Naive thymus-derived CD8-positive, alpha-beta T cell (primary cell): Measurements from ENCODE around the gene CASK. TPM values are rescaled to one million over a fixed set of nuclear protein-coding genes. Genes with fewer than 3 reads are reported as not detected.

Experiments
- ATAC-seq, 2 donors: fragments of 150-1000 bp; cut with Tn5 transposase in 1 of 2; sonication (Bioruptor Pico), chemical (Tn5 transposase) in 1 of 2; 1 replicate in 1 of 2; 2 replicates in 1 of 2; pipeline ENCODE4 v1.10.0; 2021; ENCODE audit warnings: mild to moderate bottlenecking in 2 of 2, moderate library complexity in 2 of 2
- POLR2A ChIA-PET: fragments of 350-600 bp; sonication (Branson Sonifier 250); formaldehyde crosslinking; loops from one replicate; lab custom pipeline; 2021; ENCODE audit warnings: antibody characterized with exemption; lab: Charles Lee
- DNase-seq, 10 donors: peaks; one replicate each; pipeline versions ENCODE4 v3.0.0 to v3.0.0-alpha.2; 2020 to 2022
- H3K27ac Mint-ChIP-seq, 10 donors: one replicate each; pipeline ENCODE4 v1.8.0; 2020 to 2022; ENCODE audit warnings: mild to moderate bottlenecking in 10 of 10, mixed read lengths in 10 of 10, moderate library complexity in 4 of 10, inconsistent platforms in 1 of 10
- H3K27me3 Mint-ChIP-seq, 5 donors: one replicate each; pipeline ENCODE4 v1.8.0; 2021 to 2022; ENCODE audit warnings: mixed read lengths in 5 of 5
- H3K36me3 Mint-ChIP-seq, 3 donors: one replicate each; pipeline ENCODE4 v1.8.0; 2020 to 2022; ENCODE audit warnings: mixed read lengths in 3 of 3, mild to moderate bottlenecking in 2 of 3, inconsistent platforms in 1 of 3
- H3K4me1 Mint-ChIP-seq, 4 donors: one replicate each; pipeline ENCODE4 v1.8.0; 2021 to 2022; ENCODE audit warnings: mixed read lengths in 4 of 4
- H3K4me3 Mint-ChIP-seq, 10 donors: one replicate each; pipeline ENCODE4 v1.8.0; 2020 to 2022; ENCODE audit warnings: mild to moderate bottlenecking in 10 of 10, mixed read lengths in 10 of 10, moderate library complexity in 6 of 10, inconsistent platforms in 1 of 10
- H3K9me3 Mint-ChIP-seq, 9 donors: one replicate each; pipeline ENCODE4 v1.8.0; 2020 to 2022; ENCODE audit warnings: mixed read lengths in 9 of 9, mild to moderate bottlenecking in 3 of 9, inconsistent platforms in 1 of 9, moderate library complexity in 1 of 9
- polyA plus RNA-seq, 3 donors: library from polyadenylated mRNA; unstranded; fragments of 300-500 nt; fragmentation: Illumina TruSeq; gene quantifications; one replicate each; pipeline ENCODE4 v1.2.3, GENCODE V29; 2021
- total RNA-seq, 8 experiments: library from RNA in 2 of 8; stranded (reverse) in 2 of 8; gene quantifications; one replicate each; pipeline ENCODE4 v1.2.3 and lab custom pipeline; 2021 to 2026

CASK gene
- total and polyA plus RNA-seq, 5 experiments from 2014 or later, result 4.6 to 90.4 (median 16.1) TPM

DNA sequence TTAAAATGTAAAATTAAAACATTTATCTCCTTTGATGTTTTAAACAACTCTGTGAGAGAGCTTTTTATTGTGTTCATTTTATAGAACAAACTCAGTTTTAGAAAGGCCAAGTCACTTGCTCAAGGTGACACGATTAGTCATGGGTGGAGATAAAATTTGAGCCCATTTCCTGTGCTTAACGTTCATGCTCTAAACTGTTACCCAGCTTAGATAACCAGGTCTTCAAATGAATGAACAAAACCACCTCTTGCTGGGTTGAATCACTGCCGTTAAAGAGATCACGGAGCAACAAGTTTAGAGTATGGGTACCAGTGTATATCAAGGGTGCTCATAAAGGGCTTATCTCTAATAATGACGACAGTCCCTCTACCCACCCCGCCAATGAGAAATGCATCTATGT, 10.2 kb upstream of the CASK start:
- H3K4me1 Mint-ChIP-seq, result peaks cover 5 to 23% (median 14%) of the 10 kb centered on the region in 4 donors
- no peak overlapping the region for H3K4me3 Mint-ChIP-seq
- H3K27ac Mint-ChIP-seq, result no peak overlapping the region
- POLR2A ChIA-PET, result interaction anchor here (0.7 to 1.0 kb wide), 2 partner anchors 10 to 91 kb away, joined by 3 to 4 read pairs; no protein-coding TSS in a partner anchor
- H3K9me3 Mint-ChIP-seq, result peaks cover 0 to 5% (median 0%) of the 10 kb centered on the region in 9 donors
- H3K27me3 Mint-ChIP-seq, result no peaks in the 10 kb centered on the region
- no peak for DNase-seq
- no peak for ATAC-seq
- H3K36me3 Mint-ChIP-seq, result no peaks in the 10 kb centered on the region

- Mint-ChIP-seq H3K4me1 (peaks cover 0 to 16% (median 8%) of the 10 kb centered on the region in 4 donors), H3K27me3 (no peaks in the 10 kb centered on the region), H3K36me3 (no peaks in the 10 kb centered on the region), H3K4me3 (no peak overlapping the region), H3K9me3 (peaks cover 0 to 5% (median 0%) of the 10 kb centered on the region in 9 donors), H3K27ac (peak overlapping the region in 1 of 10 donors; percentile 62)
- POLR2A ChIA-PET, result interaction anchor here (1.0 kb wide), 1 partner anchor 9 kb away, joined by 4 read pairs; no protein-coding TSS in a partner anchor
- ATAC-seq, result no peak
- no peak for DNase-seq
Measured at GRCh38 chrX:41932885-41933284, 9.5 kb upstream of the CASK start.

GRCh38 chrX:41931591-41931990, 8.2 kb upstream of the CASK start:
- H3K27ac Mint-ChIP-seq, result no peak overlapping the region
- DNase-seq, result no peak
- H3K9me3 Mint-ChIP-seq, result peaks cover 0 to 4% (median 0%) of the 10 kb centered on the region in 9 donors
- no peak for ATAC-seq
- H3K4me1 Mint-ChIP-seq, result peaks cover 0 to 5% (median 4%) of the 10 kb centered on the region in 4 donors
- POLR2A ChIA-PET, result no interaction called here
- no peaks in the 10 kb centered on the region for H3K27me3 Mint-ChIP-seq
- no peaks in the 10 kb centered on the region for H3K36me3 Mint-ChIP-seq
- no peak overlapping the region for H3K4me3 Mint-ChIP-seq

DNA sequence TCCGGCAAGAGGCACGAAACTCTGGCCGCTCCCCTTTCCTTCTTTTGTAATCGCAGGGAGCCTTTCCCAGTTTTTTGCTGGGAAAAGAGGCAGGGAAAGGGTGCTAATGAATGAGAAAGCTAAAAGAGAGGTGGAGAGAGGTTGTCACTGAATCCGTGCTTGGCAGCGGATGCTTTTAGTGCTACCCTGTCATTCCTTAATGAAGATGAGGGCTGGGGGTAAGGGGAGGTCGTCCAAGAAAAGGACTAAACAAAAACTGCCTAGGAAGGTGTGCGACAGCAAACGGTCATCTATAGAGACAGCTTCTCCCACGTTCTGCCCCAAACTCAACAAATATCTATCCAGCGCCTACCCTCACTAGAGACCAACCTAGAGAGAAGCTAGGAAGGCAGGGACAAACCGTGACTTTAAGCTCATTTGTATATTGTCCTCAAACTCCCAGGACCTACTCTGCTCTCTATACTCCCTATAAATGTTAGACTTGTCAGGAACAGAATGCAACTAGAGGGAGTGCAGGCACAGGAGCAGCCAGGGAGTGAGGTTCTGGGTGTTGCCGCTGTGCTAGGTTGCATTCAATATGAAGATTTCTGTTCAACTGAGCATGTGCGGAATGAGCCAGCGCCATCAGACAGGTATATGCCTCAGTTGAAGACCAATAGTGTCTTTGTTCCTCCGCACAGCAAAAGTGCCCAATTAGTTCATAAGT, 777 bp upstream of the CASK start:
- Mint-ChIP-seq H3K36me3 (no peaks in the 10 kb centered on the region), H3K4me3 (peak overlapping the region; percentile 80 to 92 (median 88)), H3K9me3 (peaks cover 0 to 3% (median 0%) of the 10 kb centered on the region in 9 donors), H3K4me1 (peaks cover 8 to 32% (median 17%) of the 10 kb centered on the region in 4 donors), H3K27me3 (no peaks in the 10 kb centered on the region), H3K27ac (peak overlapping the region; percentile 16 to 95 (median 87))
- ATAC-seq (peak; percentile 25 to 38), DNase-seq (peak in 6 of 10 donors; percentile 17 to 39 (median 26))
- POLR2A ChIA-PET, result interaction anchor here (0.8 to 2.4 kb wide), 6 partner anchors 9 to 1021 kb away, joined by 3 to 7 read pairs (median 4); no protein-coding TSS in a partner anchor

DNA sequence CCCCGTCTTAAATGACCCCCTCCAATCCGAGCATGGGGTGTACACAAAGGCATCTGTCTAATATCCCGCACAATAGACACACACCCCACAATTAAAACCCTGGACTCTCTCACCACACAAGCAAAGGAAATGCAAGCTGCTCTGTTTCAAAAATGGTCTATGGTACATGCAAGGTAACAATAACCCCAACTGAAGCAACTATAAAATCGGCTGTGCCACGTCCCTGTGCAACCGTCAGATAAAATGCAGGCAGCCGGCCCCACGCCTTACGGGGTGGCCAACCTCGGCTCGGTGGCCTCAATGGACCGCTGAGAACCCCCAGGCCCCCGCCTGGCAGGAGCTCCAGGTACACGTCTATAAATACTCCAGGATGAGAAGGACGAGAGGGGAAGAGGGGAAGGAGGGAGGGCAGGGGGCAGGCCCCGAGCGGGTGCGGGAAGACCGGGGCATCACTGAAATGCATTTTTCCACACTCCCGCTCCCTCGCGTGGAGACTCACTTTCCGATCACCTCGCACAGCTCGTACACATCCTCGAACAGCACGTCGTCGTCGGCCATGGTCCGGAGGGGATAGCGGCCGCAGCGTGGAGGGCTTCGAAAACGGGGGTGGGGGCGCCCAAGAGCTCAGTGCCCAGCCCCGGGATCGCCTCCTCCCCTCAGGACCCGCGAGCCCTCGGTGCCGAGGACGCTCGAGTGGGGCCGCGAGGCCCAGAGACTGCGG, 763 bp downstream of the CASK start:
- POLR2A ChIA-PET, result interaction anchor here (0.6 to 2.4 kb wide), 8 partner anchors 13 to 1022 kb away, joined by 3 to 7 read pairs (median 3); no protein-coding TSS in a partner anchor
- Mint-ChIP-seq H3K27me3 (no peaks in the 10 kb centered on the region), H3K27ac (peak overlapping the region; percentile 66 to 96 (median 92)), H3K4me1 (peaks cover 8 to 46% (median 32%) of the 10 kb centered on the region in 4 donors), H3K9me3 (peaks cover 0 to 3% (median 0%) of the 10 kb centered on the region in 9 donors), H3K36me3 (no peaks in the 10 kb centered on the region), H3K4me3 (peak overlapping the region; percentile 88 to 98 (median 95))
- peak; percentile 9 to 22 for ATAC-seq
- DNase-seq, result peak in 8 of 10 donors; percentile 1 to 30 (median 20)

DNA sequence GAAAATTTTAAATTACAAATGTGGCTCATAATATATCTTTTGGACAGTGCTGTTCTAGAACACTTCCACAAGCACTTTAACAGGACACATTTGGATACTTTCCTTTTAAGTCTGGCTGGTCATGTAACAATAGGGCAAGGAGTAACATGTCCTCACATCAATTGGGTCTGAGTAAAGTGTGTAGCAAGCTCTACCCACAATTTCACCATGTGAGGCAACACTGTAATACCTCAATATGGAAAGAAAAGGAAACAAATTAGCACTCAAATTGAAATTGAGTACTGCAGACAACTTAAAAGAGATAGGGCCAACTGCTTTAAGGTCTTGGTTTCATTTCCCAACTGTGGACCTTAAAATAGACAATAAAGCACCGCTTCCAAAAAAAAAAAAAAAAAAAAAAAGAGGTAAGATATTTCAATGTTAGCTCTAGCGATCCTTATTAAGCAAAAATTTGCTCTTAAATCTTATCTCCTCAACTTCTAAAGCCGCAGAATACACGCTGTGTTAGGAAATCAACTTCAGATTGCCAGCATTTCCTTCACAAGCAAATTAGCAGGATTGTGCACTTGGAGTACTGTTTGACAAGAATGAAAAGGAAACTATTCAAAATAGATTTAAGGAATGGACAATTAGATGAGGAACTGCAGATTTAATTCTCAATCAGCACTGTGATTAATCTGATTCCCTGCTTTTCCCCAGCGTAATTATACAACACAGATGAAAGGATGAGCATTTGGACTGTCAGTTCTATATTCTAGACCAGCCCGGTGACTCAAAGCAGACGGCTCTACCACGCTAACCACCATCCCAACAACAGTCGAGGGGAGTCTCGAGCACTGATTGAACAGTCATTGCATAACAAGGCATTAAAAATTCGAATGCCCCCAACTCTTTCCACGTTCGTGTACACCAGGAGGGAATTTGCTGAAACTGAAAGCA, 1.6 kb downstream of the CASK start:
- DNase-seq (peak in 4 of 10 donors; percentile 6 to 17 (median 8)), ATAC-seq (peak in 1 of 2 donors; percentile 13)
- Mint-ChIP-seq H3K4me1 (peaks cover 10 to 53% (median 37%) of the 10 kb centered on the region in 4 donors), H3K27me3 (no peaks in the 10 kb centered on the region), H3K27ac (peak overlapping the region; percentile 66 to 96 (median 92)), H3K9me3 (peaks cover 0 to 3% (median 0%) of the 10 kb centered on the region in 9 donors), H3K36me3 (no peaks in the 10 kb centered on the region), H3K4me3 (peak overlapping the region; percentile 88 to 98 (median 95))
- POLR2A ChIA-PET, result interaction anchor here (0.6 to 2.4 kb wide), 6 partner anchors 15 to 1023 kb away, joined by 3 to 7 read pairs (median 3); no protein-coding TSS in a partner anchor

DNA sequence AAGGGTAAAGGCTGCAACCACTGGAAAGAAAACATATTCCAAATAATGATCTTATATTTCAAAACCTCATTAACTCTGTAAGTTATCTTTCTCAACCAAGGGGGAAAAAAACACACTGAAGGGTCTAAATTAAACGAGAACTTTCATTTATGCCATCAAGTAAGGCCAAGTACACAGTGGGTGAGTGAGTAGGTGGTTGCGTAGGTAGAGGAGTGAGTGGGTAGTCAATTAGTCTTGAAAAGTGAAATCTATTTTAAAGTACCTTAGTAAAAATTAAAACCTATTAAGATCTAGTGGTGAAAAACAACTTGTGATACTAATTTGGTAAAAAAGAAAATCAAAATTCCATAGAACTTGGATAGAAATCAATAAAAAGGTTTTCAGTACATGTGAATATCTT, 3.5 kb downstream of the CASK start:
- ATAC-seq, result no peak
- peaks cover 14 to 64% (median 47%) of the 10 kb centered on the region in 4 donors for H3K4me1 Mint-ChIP-seq
- POLR2A ChIA-PET, result interaction anchor here (1.2 kb wide), 1 partner anchor 1025 kb away, joined by 3 read pairs; no protein-coding TSS in a partner anchor

DNA sequence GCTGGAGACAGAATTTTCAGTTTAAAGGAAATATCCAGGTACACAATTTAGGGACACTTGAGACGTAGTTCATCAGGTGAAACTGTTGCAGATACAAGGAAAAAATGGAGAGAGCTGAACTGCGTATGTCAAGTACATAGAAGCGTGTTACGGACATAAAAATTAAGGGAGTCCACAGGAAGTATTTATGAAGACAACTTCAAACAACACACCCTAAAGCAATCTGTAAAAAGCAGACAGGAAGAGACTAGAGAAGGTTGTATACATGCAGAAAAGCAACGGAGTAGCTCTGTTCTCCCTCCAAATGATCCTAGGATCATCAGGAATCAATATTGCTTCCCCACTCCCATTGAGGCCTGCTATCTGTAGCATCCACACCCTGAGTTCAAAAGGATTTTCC, 5.8 kb downstream of the CASK start:
- peak overlapping the region; percentile 67 to 81 (median 76) for H3K4me3 Mint-ChIP-seq
- no peaks in the 10 kb centered on the region for H3K9me3 Mint-ChIP-seq
- peak overlapping the region; percentile 63 to 92 (median 89) for H3K27ac Mint-ChIP-seq
- DNase-seq (peak in 4 of 10 donors; percentile 0 to 32 (median 18)), ATAC-seq (peak; percentile 63 to 81)
- peaks cover 0 to 7% (median 0%) of the 10 kb centered on the region in 3 donors for H3K36me3 Mint-ChIP-seq
- peaks cover 14 to 76% (median 60%) of the 10 kb centered on the region in 4 donors for H3K4me1 Mint-ChIP-seq
- POLR2A ChIA-PET, result interaction anchor here (1.2 kb wide), 1 partner anchor 118 kb away, joined by 4 read pairs; no protein-coding TSS in a partner anchor
- H3K27me3 Mint-ChIP-seq, result no peaks in the 10 kb centered on the region

More for the DNA sequence above, 3.5 kb downstream of the CASK start:
- H3K27me3 Mint-ChIP-seq, result no peaks in the 10 kb centered on the region
- no peak for DNase-seq
- H3K36me3 Mint-ChIP-seq, result peaks cover 0 to 3% (median 0%) of the 10 kb centered on the region in 3 donors
- peak overlapping the region; percentile 20 to 78 (median 58) for H3K4me3 Mint-ChIP-seq
- peaks cover 0 to 3% (median 0%) of the 10 kb centered on the region in 9 donors for H3K9me3 Mint-ChIP-seq
- H3K27ac Mint-ChIP-seq, result peak overlapping the region in 7 of 10 donors; percentile 5 to 67 (median 56)

GRCh38 chrX:41913476-41913875, 9.9 kb downstream of the CASK start:
- no peaks in the 10 kb centered on the region for H3K27me3 Mint-ChIP-seq
- POLR2A ChIA-PET, result no interaction called here

GRCh38 chrX:41912923-41913322, 10.4 kb downstream of the CASK start:
- peak overlapping the region in 1 of 10 donors; percentile 36 for H3K4me3 Mint-ChIP-seq
- POLR2A ChIA-PET, result no interaction called here
- ATAC-seq, result no peak
- H3K9me3 Mint-ChIP-seq, result no peaks in the 10 kb centered on the region
- H3K4me1 Mint-ChIP-seq, result peaks cover 12 to 66% (median 54%) of the 10 kb centered on the region in 4 donors
- H3K27ac Mint-ChIP-seq, result no peak overlapping the region
- no peaks in the 10 kb centered on the region for H3K27me3 Mint-ChIP-seq
- no peak for DNase-seq
- peaks cover 0 to 7% (median 5%) of the 10 kb centered on the region in 3 donors for H3K36me3 Mint-ChIP-seq

More at GRCh38 chrX:41913476-41913875, 9.9 kb downstream of the CASK start:
- no peak overlapping the region for H3K27ac Mint-ChIP-seq
- peaks cover 9 to 67% (median 54%) of the 10 kb centered on the region in 4 donors for H3K4me1 Mint-ChIP-seq
- peaks cover 0 to 7% (median 4%) of the 10 kb centered on the region in 3 donors for H3K36me3 Mint-ChIP-seq
- DNase-seq, result no peak
- no peak overlapping the region for H3K4me3 Mint-ChIP-seq
- no peak for ATAC-seq
- no peaks in the 10 kb centered on the region for H3K9me3 Mint-ChIP-seq

- H3K27me3 Mint-ChIP-seq, result no peaks in the 10 kb centered on the region
- POLR2A ChIA-PET, result interaction anchor here (0.6 to 1.4 kb wide), 2 partner anchors 9 to 14 kb away, joined by 3 read pairs; partner anchors contain the start of gene CASK
- ATAC-seq (peak; percentile 35 to 87), DNase-seq (peak in 4 of 10 donors; percentile 2 to 41 (median 22))
- peak overlapping the region in 8 of 10 donors; percentile 2 to 72 (median 58) for H3K27ac Mint-ChIP-seq
- peaks cover 6 to 64% (median 42%) of the 10 kb centered on the region in 4 donors for H3K4me1 Mint-ChIP-seq
- peaks cover 0 to 9% (median 0%) of the 10 kb centered on the region in 9 donors for H3K9me3 Mint-ChIP-seq
- peak overlapping the region in 9 of 10 donors; percentile 3 to 52 (median 30) for H3K4me3 Mint-ChIP-seq
- peaks cover under 1 to 13% (median 10%) of the 10 kb centered on the region in 3 donors for H3K36me3 Mint-ChIP-seq
Measured at GRCh38 chrX:41909068-41909467, 14.3 kb downstream of the CASK start.
